ENCODE data around the gene RER1. TPM values are rescaled to one million over a fixed set of nuclear protein-coding genes. Genes with fewer than 3 reads are reported as not detected.

The RER1 gene
- 100 to 1,000 TPM in 3 of 4 donors, 10 to 100 TPM in 1; 42.9 to 141 (median 120) TPM for total RNA-seq

DNA sequence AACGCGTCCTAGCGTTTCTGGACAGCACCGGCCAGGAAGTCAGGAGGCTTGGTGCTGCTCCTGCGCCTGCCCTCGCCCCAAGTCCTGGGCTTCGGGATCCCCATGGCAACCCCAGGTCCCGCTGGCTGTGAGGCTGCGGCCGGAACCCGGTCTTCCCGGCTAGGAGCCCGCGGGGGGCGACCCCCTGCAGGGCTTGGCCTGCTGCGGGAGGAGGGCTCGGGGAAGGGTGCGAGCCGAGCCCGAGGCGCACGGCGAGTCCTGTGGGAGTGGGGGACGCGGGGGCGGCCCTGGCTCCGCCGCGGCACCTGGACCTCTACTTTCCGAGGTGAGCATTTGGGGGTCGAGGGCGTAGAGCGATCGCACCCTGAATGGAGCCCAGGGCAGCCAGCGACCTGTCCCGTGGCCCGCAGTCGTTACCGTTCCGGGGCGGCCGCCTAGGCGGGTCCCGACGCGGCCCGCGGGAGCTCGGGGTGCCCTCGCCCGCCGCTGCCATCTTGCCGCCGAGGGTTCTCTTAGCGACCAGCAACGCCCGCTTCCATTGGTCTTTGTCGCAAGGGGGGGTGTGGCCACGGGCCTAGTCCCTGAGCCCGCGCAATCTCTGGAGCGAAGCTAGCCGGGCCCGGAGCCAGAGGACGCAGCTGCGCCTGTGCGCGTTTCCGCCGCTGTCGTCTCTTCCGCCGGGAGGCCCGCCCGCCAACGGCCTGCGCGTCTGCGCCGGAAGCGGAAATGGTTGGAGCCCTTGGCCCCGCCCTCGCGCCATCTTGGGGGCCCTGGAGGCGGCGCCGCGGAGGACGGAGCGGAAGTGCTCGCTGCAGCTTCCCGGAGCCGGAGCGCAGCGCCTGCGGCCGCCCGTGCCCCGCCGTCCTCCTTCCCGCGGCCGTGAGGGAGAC lies at the start of gene RER1, which contains the start of gene MORN1:
Gene RER1, plus strand, starts transcription at position 801 of the 890 bp plus-strand sequence. CDS start 3,950 bp downstream, outside the sequence.
Gene MORN1, minus strand, starts transcription at position 514 of the 890 bp plus-strand sequence. Its CDS starts 21 bp downstream, at position 493.
- Histone ChIP-seq H3K4me1 (peaks cover 0 to 41% (median 17%) of the 10 kb centered on the region in 4 donors), H3K27ac (peak within 1 kb of the TSS; percentile 84 to 96 (median 90)), H3K4me3 (peak within 1 kb of the TSS; percentile 84 to 98 (median 91)), H3K36me3 (peaks cover 0 to 20% (median 0%) of the 10 kb centered on the region in 3 donors), H3K9me3 (no peaks in the 10 kb centered on the region), H3K27me3 (no peaks in the 10 kb centered on the region)
- peak; percentile 97 to 99 (median 99) for DNase-seq
- TF ChIP-seq, protein P1, sequence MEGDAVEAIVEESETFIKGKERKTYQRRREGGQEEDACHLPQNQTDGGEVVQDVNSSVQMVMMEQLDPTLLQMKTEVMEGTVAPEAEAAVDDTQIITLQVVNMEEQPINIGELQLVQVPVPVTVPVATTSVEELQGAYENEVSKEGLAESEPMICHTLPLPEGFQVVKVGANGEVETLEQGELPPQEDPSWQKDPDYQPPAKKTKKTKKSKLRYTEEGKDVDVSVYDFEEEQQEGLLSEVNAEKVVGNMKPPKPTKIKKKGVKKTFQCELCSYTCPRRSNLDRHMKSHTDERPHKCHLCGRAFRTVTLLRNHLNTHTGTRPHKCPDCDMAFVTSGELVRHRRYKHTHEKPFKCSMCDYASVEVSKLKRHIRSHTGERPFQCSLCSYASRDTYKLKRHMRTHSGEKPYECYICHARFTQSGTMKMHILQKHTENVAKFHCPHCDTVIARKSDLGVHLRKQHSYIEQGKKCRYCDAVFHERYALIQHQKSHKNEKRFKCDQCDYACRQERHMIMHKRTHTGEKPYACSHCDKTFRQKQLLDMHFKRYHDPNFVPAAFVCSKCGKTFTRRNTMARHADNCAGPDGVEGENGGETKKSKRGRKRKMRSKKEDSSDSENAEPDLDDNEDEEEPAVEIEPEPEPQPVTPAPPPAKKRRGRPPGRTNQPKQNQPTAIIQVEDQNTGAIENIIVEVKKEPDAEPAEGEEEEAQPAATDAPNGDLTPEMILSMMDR (IDR thresholded peaks at IDR 0.05), result peak in 2 of 6 experiments; percentile 14 to 33
- TF ChIP-seq POLR2A (IDR thresholded peaks at IDR 0.05), result peak; percentile 91 to 93

GRCh38 chr1:2342384-2343022 lies 49.1 kb upstream of the RER1 start:
- no peaks in the 10 kb centered on the region for H3K4me1 ChIP-seq
- TF ChIP-seq, protein P1 (IDR thresholded peaks at IDR 0.05), result no peak
- TF ChIP-seq POLR2A (IDR thresholded peaks at IDR 0.05), result no peak
- H3K27ac ChIP-seq, result no peak overlapping the region
- no peaks in the 10 kb centered on the region for H3K36me3 ChIP-seq
- H3K27me3 ChIP-seq, result no peaks in the 10 kb centered on the region
- H3K4me3 ChIP-seq, result no peak overlapping the region
- no peaks in the 10 kb centered on the region for H3K9me3 ChIP-seq
- DNase-seq, result no peak

DNA sequence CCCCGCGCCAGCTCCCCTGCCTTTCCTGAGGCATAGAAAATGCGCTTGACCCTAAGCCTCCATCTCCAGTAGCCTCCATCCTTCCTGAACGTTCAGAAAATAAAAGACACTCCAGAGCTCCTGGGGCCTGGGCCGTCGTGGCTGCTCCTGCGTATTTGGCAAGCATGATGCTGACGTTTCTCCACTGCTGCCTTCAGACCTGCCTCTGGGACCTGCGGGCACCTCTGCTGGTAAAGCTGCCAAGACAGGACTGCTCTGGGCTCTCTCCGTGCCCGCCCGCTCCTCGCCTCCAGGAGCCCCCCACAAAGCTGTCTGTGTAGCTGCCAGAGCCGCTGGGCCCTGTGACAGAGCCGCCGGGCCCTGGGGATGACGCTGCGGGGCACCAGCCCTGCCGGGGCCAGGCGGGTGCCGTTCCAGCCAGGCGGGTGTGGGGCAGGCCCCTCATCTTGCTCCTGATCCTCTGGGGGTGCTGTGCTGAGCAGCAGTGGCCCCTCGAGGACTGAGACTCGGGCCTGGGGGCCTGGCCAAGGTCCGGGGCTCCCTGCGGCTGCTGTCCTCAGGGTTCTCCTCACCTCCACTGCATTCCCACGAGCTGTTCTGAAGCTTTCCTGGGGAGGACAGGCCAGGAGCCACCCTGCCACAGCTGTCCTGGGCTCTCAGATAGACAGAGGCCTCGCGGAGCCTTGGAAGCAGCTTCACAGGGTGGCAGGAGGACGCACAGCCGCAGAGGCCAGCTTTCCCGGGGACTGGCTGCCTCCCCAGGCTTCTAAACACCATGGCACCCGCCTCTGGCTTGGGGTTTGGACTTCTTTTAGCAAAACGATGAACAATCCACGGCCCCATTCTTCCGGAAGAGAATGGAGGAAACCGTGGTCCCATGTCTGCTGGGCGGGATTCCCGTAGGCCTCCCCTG lies 48.4 kb upstream of the RER1 start:
- no peaks in the 10 kb centered on the region for H3K4me1 ChIP-seq
- no peaks in the 10 kb centered on the region for H3K9me3 ChIP-seq
- no peak for DNase-seq
- H3K27me3 ChIP-seq, result no peaks in the 10 kb centered on the region
- H3K27ac ChIP-seq, result no peak overlapping the region
- TF ChIP-seq, protein P1 (IDR thresholded peaks at IDR 0.05), result no peak
- no peak for TF ChIP-seq POLR2A (IDR thresholded peaks at IDR 0.05)
- no peaks in the 10 kb centered on the region for H3K36me3 ChIP-seq
- H3K4me3 ChIP-seq, result no peak overlapping the region

DNA sequence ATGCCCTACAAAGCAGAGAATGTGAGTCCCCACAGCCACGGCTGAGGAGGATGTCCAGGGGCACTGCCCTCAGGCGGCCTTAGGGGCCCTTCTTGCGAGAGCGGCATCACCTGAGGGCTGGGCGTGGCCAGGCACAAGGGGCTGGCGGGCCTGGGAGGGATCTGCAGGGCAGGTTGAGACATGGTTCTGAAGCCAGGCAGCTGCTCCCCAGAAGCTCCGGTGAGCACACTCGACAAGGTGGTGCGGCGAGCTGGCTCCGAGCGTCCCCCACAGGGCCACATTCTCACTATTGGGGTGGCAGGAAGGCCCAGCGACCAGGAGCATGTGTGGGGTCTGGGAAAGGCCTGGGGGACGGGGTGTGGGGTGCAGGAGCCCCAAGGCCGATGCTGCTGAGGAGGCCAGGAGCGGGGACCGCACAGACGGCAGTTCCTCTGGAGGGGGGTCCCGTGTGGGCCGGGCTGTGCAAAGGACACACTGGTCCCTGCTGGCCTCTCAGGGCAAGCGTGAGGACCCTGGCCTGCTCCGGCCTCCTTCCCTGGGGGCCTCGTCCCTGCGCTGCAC lies 47.4 kb upstream of the RER1 start:
- Histone ChIP-seq H3K36me3 (no peaks in the 10 kb centered on the region), H3K27ac (no peak overlapping the region), H3K4me3 (no peak overlapping the region), H3K4me1 (no peaks in the 10 kb centered on the region), H3K27me3 (no peaks in the 10 kb centered on the region), H3K9me3 (no peaks in the 10 kb centered on the region)
- no peak for TF ChIP-seq POLR2A (IDR thresholded peaks at IDR 0.05)
- TF ChIP-seq, protein P1 (IDR thresholded peaks at IDR 0.05), result no peak
- DNase-seq, result no peak
